ENCODE measurements around the gene MIPOL1.
A peak's percentile ranks its signal among the peaks of the same experiment; 100 is the strongest.

The MIPOL1 gene

DNA sequence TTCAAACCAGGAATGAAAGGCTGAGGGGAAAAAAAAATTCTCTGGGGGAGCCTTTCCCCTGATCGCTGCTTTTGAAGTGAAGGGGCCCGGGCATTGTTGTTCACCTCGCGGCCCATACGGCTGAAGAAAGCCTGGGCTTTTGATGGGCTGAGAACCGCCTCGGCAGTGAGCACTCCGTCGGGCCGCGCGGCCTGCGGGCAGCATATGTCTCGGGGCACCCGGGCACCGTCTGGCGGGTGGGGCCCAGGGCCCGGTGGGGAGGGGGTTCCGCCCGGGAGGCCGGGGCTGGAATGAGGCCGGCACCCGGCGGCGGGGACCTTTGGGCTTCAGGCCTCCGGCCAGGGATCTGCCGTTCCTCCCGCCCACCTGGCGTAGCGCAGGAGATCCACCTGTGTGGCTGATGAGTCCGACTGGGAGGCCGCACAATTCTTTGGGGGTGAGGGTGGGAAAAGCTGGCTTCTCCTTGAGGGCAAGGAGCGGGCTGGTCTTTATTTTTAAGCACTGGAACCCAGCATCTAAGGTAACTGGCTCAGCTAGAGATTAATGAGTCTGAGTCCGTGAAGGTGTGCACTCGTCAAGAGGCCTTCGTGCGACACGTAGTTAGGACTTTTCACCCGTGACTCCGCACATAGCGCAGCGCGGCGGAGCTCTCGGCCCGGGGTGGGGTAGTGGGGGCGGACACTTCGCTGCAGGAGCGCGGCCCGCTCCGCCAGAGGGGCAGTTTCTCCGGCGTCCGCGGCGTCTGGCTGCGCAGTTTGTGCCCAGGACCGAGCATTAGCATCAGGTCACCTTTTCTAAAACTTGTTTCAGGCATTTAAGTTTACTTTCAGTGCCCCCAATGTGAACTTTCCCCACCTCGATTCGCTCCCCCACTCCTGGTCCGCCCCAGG lies 386.7 kb downstream of the MIPOL1 start:
- peak; percentile 31 for DNase-seq (ENCODE audit: low read depth)
- no peak for TF ChIP-seq CTCF (IDR thresholded peaks at IDR 0.05; ENCODE audit: insufficient read depth, low read depth, low read length, missing control alignments)
- H3K4me3 ChIP-seq (ENCODE audit: low read length): no peak overlapping the region

GRCh38 chr14:37585101-37585511 lies 387.4 kb downstream of the MIPOL1 start:
- DNase-seq (ENCODE audit: low read depth): peak; percentile 77
- no peak for TF ChIP-seq CTCF (IDR thresholded peaks at IDR 0.05; ENCODE audit: insufficient read depth, low read depth, low read length, missing control alignments)
- no peak overlapping the region for H3K4me3 ChIP-seq (ENCODE audit: low read length)

DNA sequence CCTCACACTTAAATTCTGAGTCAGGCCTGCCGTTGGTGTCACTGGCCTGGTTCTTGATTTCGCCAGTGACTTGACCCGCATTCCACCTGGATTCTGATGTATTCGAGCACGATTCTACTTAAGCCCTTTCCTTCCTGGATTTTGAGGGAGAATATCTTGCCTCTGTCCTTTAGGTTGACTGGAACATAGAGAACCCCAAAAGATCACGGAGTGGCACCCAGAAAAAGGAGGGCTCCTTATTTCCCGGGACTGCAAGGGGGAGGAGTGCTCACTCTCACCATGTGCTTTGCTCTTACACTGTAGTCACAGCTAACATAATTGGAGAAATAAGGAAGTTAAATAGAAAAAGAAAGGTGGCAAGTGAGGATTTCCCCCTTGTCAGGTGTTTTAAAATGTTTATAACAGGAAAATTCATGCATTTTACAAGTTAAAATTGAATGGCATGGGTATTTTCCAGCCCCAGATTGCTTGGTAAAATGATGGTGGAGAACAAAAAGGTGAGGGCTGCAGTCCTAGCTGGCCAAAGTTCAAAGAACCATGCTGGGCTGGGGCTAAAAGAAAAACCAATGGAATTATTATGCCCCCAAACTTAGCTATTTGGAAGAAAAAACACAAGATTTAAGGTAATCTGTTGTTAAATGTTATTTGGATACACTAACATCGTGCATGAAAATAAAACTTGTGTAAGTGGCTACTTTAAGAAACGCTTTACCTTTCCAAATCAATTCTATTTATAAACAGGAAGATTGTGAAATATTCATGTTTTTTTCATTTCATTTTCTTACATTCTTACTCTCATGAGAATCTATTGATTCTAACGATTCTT lies 388.4 kb downstream of the MIPOL1 start:
- no peak for TF ChIP-seq CTCF (IDR thresholded peaks at IDR 0.05; ENCODE audit: insufficient read depth, low read depth, low read length, missing control alignments)
- H3K4me3 ChIP-seq (ENCODE audit: low read length): no peak overlapping the region
- DNase-seq (ENCODE audit: low read depth): peak; percentile 48

DNA sequence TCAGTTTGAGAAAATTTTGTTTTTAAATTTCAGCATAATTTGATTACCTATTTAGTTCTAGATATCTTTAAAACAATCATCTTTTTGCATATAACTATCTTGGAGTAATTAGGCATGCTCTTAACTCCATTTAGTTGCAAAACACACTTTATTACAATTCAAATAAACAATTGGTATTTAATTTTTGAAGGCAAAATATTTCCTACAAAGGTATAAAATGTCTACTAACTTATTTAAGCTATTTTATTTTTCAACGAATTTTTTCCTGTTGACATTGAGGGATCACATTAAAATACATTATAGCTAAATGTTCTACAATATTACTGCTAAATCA lies 389.0 kb downstream of the MIPOL1 start:
- peak overlapping the region; percentile 62 for H3K4me3 ChIP-seq (ENCODE audit: low read length)
- TF ChIP-seq CTCF (IDR thresholded peaks at IDR 0.05; ENCODE audit: insufficient read depth, low read depth, low read length, missing control alignments): no peak
- DNase-seq (ENCODE audit: low read depth): no peak

- peak overlapping the region; percentile 62 for H3K4me3 ChIP-seq (ENCODE audit: low read length)
- peak; percentile 31 for DNase-seq (ENCODE audit: low read depth)
- no peak for TF ChIP-seq CTCF (IDR thresholded peaks at IDR 0.05; ENCODE audit: insufficient read depth, low read depth, low read length, missing control alignments)
Observed at GRCh38 chr14:37587131-37587803, 389.5 kb downstream of the MIPOL1 start.

GRCh38 chr14:37587881-37588666 lies 390.3 kb downstream of the MIPOL1 start:
- H3K4me3 ChIP-seq (ENCODE audit: low read length): peak overlapping the region; percentile 62
- TF ChIP-seq CTCF (IDR thresholded peaks at IDR 0.05; ENCODE audit: insufficient read depth, low read depth, low read length, missing control alignments): no peak
- DNase-seq (ENCODE audit: low read depth): peak; percentile 60
